ENCODE data around the gene SNAPC5.

GRCh38 chr15:66459818-66460615 lies 37.5 kb downstream of the SNAPC5 start:
- peak in 1 of 3 experiments; percentile 35 for TF ChIP-seq CTCF (optimal IDR thresholded peaks at IDR 0.05 in 1 of 3, IDR thresholded peaks at IDR 0.05 in 1 of 3, conservative IDR thresholded peaks at IDR 0.05 in 1 of 3; ENCODE audit: extremely low read depth in 1 of 3, insufficient read depth in 2 of 3, low read length in 3 of 3)
- TF ChIP-seq EZH2 (IDR thresholded peaks at IDR 0.05; ENCODE audit: low read length), result no peak
